SK-N-SH (cell line): ENCODE results near the gene PROM1. TPM values are rescaled to one million over a fixed set of nuclear protein-coding genes. Genes with fewer than 3 reads are reported as not detected.

Experiments
- CTCF ChIA-PET: fragments of 300-600, 350-600 bp; formaldehyde crosslinking; extraction: SDS; loops from one replicate; lab custom pipeline; 2021; lab: Yijun Ruan, JAX
- POLR2A ChIA-PET: fragments of 350-600 bp; sonication (Branson Sonifier 250); formaldehyde crosslinking; extraction: SDS; loops from one replicate; lab custom pipeline; 2020; ENCODE audit warnings: antibody characterized with exemption, inconsistent platforms; lab: Yijun Ruan, JAX
- DNase-seq: peaks from one replicate; pipeline ENCODE4 v3.0.0; 2012
- H2AFZ ChIP-seq: fragments of 200-600 bp; sonication (generic); 2 replicates; pipeline ENCODE4 v1.8.1; 2016; ENCODE audit warnings: antibody characterized with exemption, mild to moderate bottlenecking, low read depth
- H3F3A ChIP-seq: fragments of 200-600 bp; sonication (generic); replicated peaks from 2 replicates; pipeline ENCODE3; 2016; ENCODE audit warnings: antibody characterized with exemption, mild to moderate bottlenecking; ENCODE audit not compliant: insufficient read depth
- H3K27ac ChIP-seq, 2 experiments: fragments of 200-500 bp in 1 of 2; fragments of 200-600 bp in 1 of 2; sonication (Bioruptor generic) in 1 of 2; sonication (generic), shearing (Covaris generic) in 1 of 2; 2 replicates each; pipeline versions ENCODE4 v1.5.1 to v1.6.1; 2014 to 2016; ENCODE audit warnings: low read depth in 2 of 2, inconsistent platforms in 1 of 2, low read length in 1 of 2, mild to moderate bottlenecking in 1 of 2, mixed read lengths in 1 of 2
- H3K27me3 ChIP-seq: fragments of 200-600 bp; sonication (generic), shearing (Covaris generic); 2 replicates; pipeline ENCODE4 v1.6.1; 2016; ENCODE audit warnings: mixed run types; ENCODE audit not compliant: insufficient read depth
- H3K36me3 ChIP-seq, 2 experiments: fragments of 200-500 bp in 1 of 2; fragments of 200-600 bp in 1 of 2; sonication (Bioruptor generic) in 1 of 2; sonication (generic) in 1 of 2; replicated peaks in 1 of 2; 2 replicates each; pipeline versions ENCODE3 to v1.5.1; 2014 to 2016; ENCODE audit warnings: low read length in 1 of 2, mild to moderate bottlenecking in 1 of 2; ENCODE audit not compliant: insufficient read depth in 2 of 2, control insufficient read depth in 1 of 2
- H3K4me1 ChIP-seq, 2 experiments: fragments of 200-500 bp in 1 of 2; fragments of 200-600 bp in 1 of 2; sonication (Bioruptor generic) in 1 of 2; sonication (generic), shearing (Covaris generic) in 1 of 2; 2 replicates each; pipeline versions ENCODE4 v1.5.1 to v1.6.1; 2014 to 2016; ENCODE audit warnings: low read depth in 1 of 2, low read length in 1 of 2, mixed run types in 1 of 2; ENCODE audit not compliant: insufficient read depth in 2 of 2, control insufficient read depth in 1 of 2
- H3K4me2 ChIP-seq: fragments of 200-600 bp; sonication (generic), shearing (Covaris generic); 2 replicates; pipeline ENCODE4 v1.6.1; 2017; ENCODE audit warnings: mixed run types
- H3K4me3 ChIP-seq, 2 experiments: fragments of 200-500 bp in 1 of 2; fragments of 200-600 bp in 1 of 2; sonication (Bioruptor generic) in 1 of 2; sonication (generic), shearing (Covaris generic) in 1 of 2; 2 replicates each; pipeline versions ENCODE4 v1.5.1 to v1.8.1; 2014 to 2016; ENCODE audit warnings: low read depth in 2 of 2, inconsistent platforms in 1 of 2, low read length in 1 of 2, mild to moderate bottlenecking in 1 of 2, mixed read lengths in 1 of 2, moderate library complexity in 1 of 2
- H3K79me2 ChIP-seq: fragments of 200-600 bp; sonication (generic); 2 replicates; pipeline ENCODE4 v1.8.1; 2017; ENCODE audit warnings: mild to moderate bottlenecking; ENCODE audit not compliant: insufficient read depth
- H3K9ac ChIP-seq: fragments of 200-600 bp; sonication (generic); 2 replicates; pipeline ENCODE4 v1.6.1; 2017; ENCODE audit warnings: mixed run types
- H3K9me2 ChIP-seq: fragments of 200-600 bp; sonication (generic); 2 replicates; pipeline ENCODE4 v1.6.1; 2017; ENCODE audit warnings: mixed run types
- H3K9me3 ChIP-seq: fragments of 200-600 bp; sonication (generic); 2 replicates; pipeline ENCODE4 v1.6.1; 2017; ENCODE audit warnings: mixed run types, mild to moderate bottlenecking, moderate library complexity
- H4K20me1 ChIP-seq: fragments of 200-600 bp; sonication (generic); 2 replicates; pipeline ENCODE4 v1.6.1; 2017; ENCODE audit warnings: mild to moderate bottlenecking, mixed run types; ENCODE audit not compliant: insufficient read depth
- CHD2 ChIP-seq: fragments of 150-350 bp; IDR thresholded peaks from 2 replicates; pipeline ENCODE4 v1.6.1; 2018; ENCODE audit warnings: low read length; ENCODE audit not compliant: partially characterized antibody
- EP300 ChIP-seq, 2 experiments: IDR thresholded peaks; 2 replicates each; pipeline versions ENCODE4 v1.4.0 to v1.6.1; 2012; ENCODE audit warnings: borderline replicate concordance in 1 of 2, low read depth in 1 of 2, low read length in 1 of 2
- EZH2phosphoT487 ChIP-seq: fragments of 200-600 bp; sonication (generic); IDR thresholded peaks from 2 replicates; pipeline ENCODE4 v1.6.1; 2017; ENCODE audit warnings: low read depth, mixed run types, mild to moderate bottlenecking, antibody characterized with exemption, moderate library complexity, borderline replicate concordance
- FOXJ3 ChIP-seq: sonication (generic); formaldehyde crosslinking; IDR thresholded peaks from 2 replicates; pipeline ENCODE4 v1.5.1; 2020; ENCODE audit warnings: mild to moderate bottlenecking, missing genetic modification reagents
- FOXM1 ChIP-seq: IDR thresholded peaks from 2 replicates; pipeline ENCODE4 v1.4.0; 2012; ENCODE audit warnings: low read depth, mild to moderate bottlenecking
- GABPA ChIP-seq: IDR thresholded peaks from 2 replicates; pipeline ENCODE4 v1.4.0; 2012; ENCODE audit warnings: low read depth, mild to moderate bottlenecking
- GATA2 ChIP-seq: sonication (generic); formaldehyde crosslinking; IDR thresholded peaks from 2 replicates; pipeline ENCODE4 v1.5.0; 2020; ENCODE audit warnings: mild to moderate bottlenecking, missing genetic modification reagents
- JUND ChIP-seq: IDR thresholded peaks from 2 replicates; pipeline ENCODE4 v1.4.0; 2012
- MEF2A ChIP-seq: IDR thresholded peaks from 2 replicates; pipeline ENCODE4 v1.4.0; 2012; ENCODE audit warnings: low read depth, borderline replicate concordance
- RCOR1 ChIP-seq: fragments of 150-350 bp; IDR thresholded peaks from 2 replicates; pipeline ENCODE4 v1.6.1; 2017; ENCODE audit warnings: antibody characterized with exemption, low read length
- RXRA ChIP-seq: IDR thresholded peaks from 2 replicates; pipeline ENCODE4 v1.4.0; 2012; ENCODE audit warnings: low read depth, mild to moderate bottlenecking, borderline replicate concordance
- SMC3 ChIP-seq: IDR thresholded peaks from 2 replicates; pipeline ENCODE4 v1.6.1; 2012; ENCODE audit warnings: low read depth, low read length, improper control_type of control experiment
- YY1 ChIP-seq: IDR thresholded peaks from 2 replicates; pipeline ENCODE4 v1.4.0; 2012; ENCODE audit warnings: low read depth, mild to moderate bottlenecking
- WGBS: methylation state at CpG from one replicate; pipeline ENCODE4 v1.1.6; 2017; ENCODE audit warnings: low lambda C conversion rate; 5-methylcytosine and 5-hydroxymethylcytosine counted together
- polyA plus RNA-seq, 3 experiments: library from polyadenylated mRNA; depleted of rRNA; stranded (reverse); fragments of >200 nt; gene quantifications; 2 replicates each; pipeline ENCODE4 v1.2.3, GENCODE V29; 2012
- TF ChIP-seq, protein P1 (sequence below): IDR thresholded peaks from 2 replicates; pipeline ENCODE4 v1.4.0; 2012; ENCODE audit warnings: low read depth, borderline replicate concordance
- TF ChIP-seq, protein P2 (sequence below): fragments of 150-350 bp; IDR thresholded peaks from 2 replicates; pipeline ENCODE4 v1.6.1; 2017; ENCODE audit warnings: antibody characterized with exemption, low read length, low read depth, borderline replicate concordance
- TF ChIP-seq, protein P3 (sequence below): IDR thresholded peaks from 2 replicates; pipeline ENCODE4 v1.4.0; 2012; ENCODE audit warnings: low read depth
- TF ChIP-seq, protein P4 (sequence below): IDR thresholded peaks from 2 replicates; pipeline ENCODE4; 2012
- TF ChIP-seq, protein P5 (sequence below): fragments of 150-350 bp; IDR thresholded peaks from 2 replicates; pipeline ENCODE4 v1.6.1; 2016; ENCODE audit warnings: mild to moderate bottlenecking, low read depth, low read length

Gene PROM1
- polyA plus RNA-seq, 1 of the 3 experiments (the other 2 are of a cell fraction) = not detected

DNA sequence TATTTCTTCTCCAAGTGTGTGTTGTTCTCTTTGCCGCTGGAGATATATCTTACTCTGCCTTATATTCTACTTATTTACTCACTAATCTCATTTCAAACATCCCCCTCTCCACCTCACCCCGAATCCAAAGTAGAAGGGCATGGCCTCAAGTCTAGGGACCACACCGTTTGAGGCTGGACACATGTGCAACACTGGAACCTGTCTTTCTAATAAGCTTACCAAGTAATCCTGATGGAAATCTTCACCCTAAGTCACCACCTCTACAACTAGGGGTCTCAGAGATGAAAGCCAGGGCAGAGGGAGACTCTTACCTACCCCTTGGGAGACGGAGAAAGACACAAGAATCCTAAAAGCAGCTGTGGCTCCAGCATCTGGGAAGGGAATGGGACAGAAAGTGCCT, 6.0 kb downstream of the PROM1 start:
- Histone ChIP-seq H3K27me3 (peaks cover 18% of the 10 kb centered on the region), H3K4me1 (peaks cover 0 to 3% of the 10 kb centered on the region in 2 experiments; a peak in 2 of 4 replicates), H3K27ac (no peak overlapping the region), H3K9ac (no peak overlapping the region), H3F3A (no peaks in the 10 kb centered on the region), H3K36me3 (no peaks in the 10 kb centered on the region), H2AFZ (no peak overlapping the region), H4K20me1 (no peaks in the 10 kb centered on the region), H3K9me2 (no peaks in the 10 kb centered on the region), H3K4me3 (no peak overlapping the region), H3K79me2 (no peaks in the 10 kb centered on the region), H3K9me3 (no peaks in the 10 kb centered on the region), H3K4me2 (no peak overlapping the region)
- POLR2A ChIA-PET = no interaction called here
- TF ChIP-seq, protein P1, sequence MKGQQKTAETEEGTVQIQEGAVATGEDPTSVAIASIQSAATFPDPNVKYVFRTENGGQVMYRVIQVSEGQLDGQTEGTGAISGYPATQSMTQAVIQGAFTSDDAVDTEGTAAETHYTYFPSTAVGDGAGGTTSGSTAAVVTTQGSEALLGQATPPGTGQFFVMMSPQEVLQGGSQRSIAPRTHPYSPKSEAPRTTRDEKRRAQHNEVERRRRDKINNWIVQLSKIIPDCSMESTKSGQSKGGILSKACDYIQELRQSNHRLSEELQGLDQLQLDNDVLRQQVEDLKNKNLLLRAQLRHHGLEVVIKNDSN = no peak
- no peak for TF ChIP-seq EP300 (IDR thresholded peaks at IDR 0.05; ENCODE audit: borderline replicate concordance in 1 of 2, low read depth in 1 of 2, low read length in 1 of 2)
- no peak for TF ChIP-seq SMC3
- TF ChIP-seq EZH2phosphoT487 = no peak
- TF ChIP-seq, protein P2, sequence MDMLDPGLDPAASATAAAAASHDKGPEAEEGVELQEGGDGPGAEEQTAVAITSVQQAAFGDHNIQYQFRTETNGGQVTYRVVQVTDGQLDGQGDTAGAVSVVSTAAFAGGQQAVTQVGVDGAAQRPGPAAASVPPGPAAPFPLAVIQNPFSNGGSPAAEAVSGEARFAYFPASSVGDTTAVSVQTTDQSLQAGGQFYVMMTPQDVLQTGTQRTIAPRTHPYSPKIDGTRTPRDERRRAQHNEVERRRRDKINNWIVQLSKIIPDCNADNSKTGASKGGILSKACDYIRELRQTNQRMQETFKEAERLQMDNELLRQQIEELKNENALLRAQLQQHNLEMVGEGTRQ = no peak
- TF ChIP-seq, protein P3, sequence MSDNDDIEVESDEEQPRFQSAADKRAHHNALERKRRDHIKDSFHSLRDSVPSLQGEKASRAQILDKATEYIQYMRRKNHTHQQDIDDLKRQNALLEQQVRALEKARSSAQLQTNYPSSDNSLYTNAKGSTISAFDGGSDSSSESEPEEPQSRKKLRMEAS = no peak
- TF ChIP-seq CHD2 = no peak
- TF ChIP-seq RCOR1 = no peak
- no peak for TF ChIP-seq MEF2A
- TF ChIP-seq, protein P4, sequence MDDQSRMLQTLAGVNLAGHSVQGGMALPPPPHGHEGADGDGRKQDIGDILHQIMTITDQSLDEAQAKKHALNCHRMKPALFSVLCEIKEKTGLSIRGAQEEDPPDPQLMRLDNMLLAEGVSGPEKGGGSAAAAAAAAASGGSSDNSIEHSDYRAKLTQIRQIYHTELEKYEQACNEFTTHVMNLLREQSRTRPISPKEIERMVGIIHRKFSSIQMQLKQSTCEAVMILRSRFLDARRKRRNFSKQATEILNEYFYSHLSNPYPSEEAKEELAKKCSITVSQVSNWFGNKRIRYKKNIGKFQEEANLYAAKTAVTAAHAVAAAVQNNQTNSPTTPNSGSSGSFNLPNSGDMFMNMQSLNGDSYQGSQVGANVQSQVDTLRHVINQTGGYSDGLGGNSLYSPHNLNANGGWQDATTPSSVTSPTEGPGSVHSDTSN = no peak
- no peak for TF ChIP-seq GABPA
- TF ChIP-seq GATA2 (CRISPR knock-in tag) = no peak
- no peak for TF ChIP-seq FOXJ3 (CRISPR knock-in tag)
- TF ChIP-seq JUND = no peak
- TF ChIP-seq, protein P5, sequence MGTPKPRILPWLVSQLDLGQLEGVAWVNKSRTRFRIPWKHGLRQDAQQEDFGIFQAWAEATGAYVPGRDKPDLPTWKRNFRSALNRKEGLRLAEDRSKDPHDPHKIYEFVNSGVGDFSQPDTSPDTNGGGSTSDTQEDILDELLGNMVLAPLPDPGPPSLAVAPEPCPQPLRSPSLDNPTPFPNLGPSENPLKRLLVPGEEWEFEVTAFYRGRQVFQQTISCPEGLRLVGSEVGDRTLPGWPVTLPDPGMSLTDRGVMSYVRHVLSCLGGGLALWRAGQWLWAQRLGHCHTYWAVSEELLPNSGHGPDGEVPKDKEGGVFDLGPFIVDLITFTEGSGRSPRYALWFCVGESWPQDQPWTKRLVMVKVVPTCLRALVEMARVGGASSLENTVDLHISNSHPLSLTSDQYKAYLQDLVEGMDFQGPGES = no peak
- TF ChIP-seq YY1 = no peak
- TF ChIP-seq RXRA = no peak
- TF ChIP-seq FOXM1 = no peak
- 47% methylated on average over 4 of the region's 4 CpGs for WGBS
- no peak for DNase-seq
- CTCF ChIA-PET = interaction anchor here (0.8 kb wide), 1 partner anchor 121 kb away, joined by 3 read pairs; no protein-coding TSS in a partner anchor
